Thyroid gland (tissue), 4 donors: ENCODE results near the gene RGS8. TPM values are rescaled to one million over a fixed set of nuclear protein-coding genes. Genes with fewer than 3 reads are reported as not detected.

Experiments
- DNase-seq, 2 donors: peaks; one replicate each; pipeline ENCODE4 v3.0.0-alpha.2; 2019
- H3K27ac ChIP-seq, 3 donors: fragments of 200-600 bp; sonication (generic); 1 replicate in 2 of 3; 2 replicates in 1 of 3; pipeline ENCODE4 v1.5.1; 2016 to 2019; ENCODE audit warnings: mild to moderate bottlenecking in 1 of 3, moderate library complexity in 1 of 3
- H3K27me3 ChIP-seq: fragments of 200-600 bp; sonication (generic); one replicate; pipeline ENCODE4 v1.5.1; 2019
- H3K36me3 ChIP-seq, 2 donors: fragments of 200-600 bp; sonication (generic); one replicate each; pipeline ENCODE4 v1.5.1; 2016 to 2019
- H3K4me1 ChIP-seq, 2 donors: fragments of 200-600 bp; sonication (generic); one replicate each; pipeline ENCODE4 v1.5.1; 2017 to 2019
- H3K4me3 ChIP-seq, 3 donors: fragments of 200-600 bp; sonication (generic); replicated peaks in 1 of 3; 1 replicate in 2 of 3; 2 replicates in 1 of 3; pipeline ENCODE4 v1.5.1; 2016; ENCODE audit warnings: mild to moderate bottlenecking in 1 of 3
- H3K9me3 ChIP-seq: fragments of 200-600 bp; sonication (generic); one replicate; pipeline ENCODE4 v1.5.1; 2017
- POLR2A ChIP-seq, 2 donors: fragments of 450-650 bp; IDR thresholded peaks; one replicate each; pipeline ENCODE4 v1.6.1; 2017; ENCODE audit warnings: antibody characterized with exemption in 2 of 2, mild to moderate bottlenecking in 2 of 2, moderate library complexity in 1 of 2
- WGBS, 2 donors: methylation state at CpG; one replicate each; pipeline ENCODE4 v1.1.5; 2017; 5-methylcytosine and 5-hydroxymethylcytosine counted together
- intact Hi-C: fragments of 100-400 bp; cut with DNase I; formaldehyde crosslinking; loops from one replicate; pipeline ENCODE4 v1.15.1; 2023
- total RNA-seq, 4 donors: library from RNA; depleted of rRNA; stranded (reverse); fragments of >200 nt; gene quantifications; one replicate each; pipeline ENCODE4 v1.2.3, GENCODE V29; 2016
- TF ChIP-seq, protein P1 (sequence below), 6 experiments: fragments of 200-600 bp in 3 of 6; fragments of 450-650 bp in 3 of 6; sonication (generic) in 3 of 6; IDR thresholded peaks; one replicate each; pipeline ENCODE4 v1.5.1; 2016 to 2019; ENCODE audit warnings: antibody characterized with exemption in 6 of 6, mild to moderate bottlenecking in 2 of 6, inconsistent platforms in 1 of 6, moderate library complexity in 1 of 6

Gene RGS8
- total RNA-seq, 4 donors from 2014 or later: 2.4 to 5.9 (median 5.0) TPM

- peaks cover 24 to 46% of the 10 kb centered on the region in 2 donors for H3K4me1 ChIP-seq
- H3K27ac ChIP-seq: peak overlapping the region; percentile 63 to 83 (median 81)
- TF ChIP-seq, protein P1, sequence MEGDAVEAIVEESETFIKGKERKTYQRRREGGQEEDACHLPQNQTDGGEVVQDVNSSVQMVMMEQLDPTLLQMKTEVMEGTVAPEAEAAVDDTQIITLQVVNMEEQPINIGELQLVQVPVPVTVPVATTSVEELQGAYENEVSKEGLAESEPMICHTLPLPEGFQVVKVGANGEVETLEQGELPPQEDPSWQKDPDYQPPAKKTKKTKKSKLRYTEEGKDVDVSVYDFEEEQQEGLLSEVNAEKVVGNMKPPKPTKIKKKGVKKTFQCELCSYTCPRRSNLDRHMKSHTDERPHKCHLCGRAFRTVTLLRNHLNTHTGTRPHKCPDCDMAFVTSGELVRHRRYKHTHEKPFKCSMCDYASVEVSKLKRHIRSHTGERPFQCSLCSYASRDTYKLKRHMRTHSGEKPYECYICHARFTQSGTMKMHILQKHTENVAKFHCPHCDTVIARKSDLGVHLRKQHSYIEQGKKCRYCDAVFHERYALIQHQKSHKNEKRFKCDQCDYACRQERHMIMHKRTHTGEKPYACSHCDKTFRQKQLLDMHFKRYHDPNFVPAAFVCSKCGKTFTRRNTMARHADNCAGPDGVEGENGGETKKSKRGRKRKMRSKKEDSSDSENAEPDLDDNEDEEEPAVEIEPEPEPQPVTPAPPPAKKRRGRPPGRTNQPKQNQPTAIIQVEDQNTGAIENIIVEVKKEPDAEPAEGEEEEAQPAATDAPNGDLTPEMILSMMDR (IDR thresholded peaks at IDR 0.05): no peak
- TF ChIP-seq POLR2A (IDR thresholded peaks at IDR 0.05): peak in 1 of 2 donors; percentile 44
- intact Hi-C loops: loop anchor here (10.0 kb wide), 1 partner anchor 54 kb away; no protein-coding TSS in a partner anchor
- H3K27me3 ChIP-seq: no peaks in the 10 kb centered on the region
- no peaks in the 10 kb centered on the region for H3K9me3 ChIP-seq
- DNase-seq: peak; percentile 96 to 97
- H3K4me3 ChIP-seq: no peak overlapping the region
- no peaks in the 10 kb centered on the region for H3K36me3 ChIP-seq
- 37 to 53% methylated on average over 11 of the region's 11 CpGs for WGBS, 2 donors
Measured at GRCh38 chr1:182668521-182669054, 15.8 kb downstream of the RGS8 start.

DNA sequence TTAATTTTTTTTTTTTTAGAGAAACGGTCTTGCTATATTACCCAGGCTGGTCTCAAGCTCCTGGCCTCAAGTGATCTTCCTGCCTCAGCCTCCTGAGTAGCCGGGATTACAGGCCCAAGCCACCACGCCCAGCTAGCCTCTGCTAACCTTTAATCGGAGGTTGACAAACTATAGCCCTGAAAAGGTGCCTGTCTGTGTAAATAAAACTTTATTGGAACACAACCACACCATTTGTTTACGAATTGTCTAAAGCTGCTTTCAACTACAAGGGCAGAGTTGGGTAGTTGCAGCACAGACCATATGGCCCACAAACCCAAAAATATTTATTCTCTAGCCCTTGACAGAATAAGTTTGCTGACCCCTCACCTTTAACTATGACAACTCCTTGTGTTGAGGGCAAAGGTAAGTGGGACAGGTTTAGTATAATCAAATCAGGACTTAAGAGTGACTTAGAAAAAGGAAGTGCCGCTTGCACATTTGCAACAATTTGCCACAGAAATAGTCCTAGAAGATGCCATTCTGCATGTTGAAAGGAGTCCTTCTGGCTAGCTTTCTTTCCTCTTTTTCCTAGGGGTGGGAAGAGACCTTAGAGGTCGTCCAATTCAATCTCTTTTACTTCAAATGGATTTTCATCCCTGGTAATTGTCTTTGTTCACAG lies 16.4 kb downstream of the RGS8 start:
- 87 to 88% methylated on average over 7 of the region's 7 CpGs for WGBS, 2 donors
- H3K9me3 ChIP-seq: no peaks in the 10 kb centered on the region
- intact Hi-C loops: loop anchor here (10.0 kb wide), 1 partner anchor 53 kb away; no protein-coding TSS in a partner anchor
- H3K4me1 ChIP-seq: peaks cover 24 to 46% of the 10 kb centered on the region in 2 donors
- H3K4me3 ChIP-seq: no peak overlapping the region
- H3K36me3 ChIP-seq: no peaks in the 10 kb centered on the region
- DNase-seq: no peak
- peak overlapping the region; percentile 63 to 83 (median 81) for H3K27ac ChIP-seq
- no peak for TF ChIP-seq POLR2A (IDR thresholded peaks at IDR 0.05)
- TF ChIP-seq, protein P1 (IDR thresholded peaks at IDR 0.05): no peak
- no peaks in the 10 kb centered on the region for H3K27me3 ChIP-seq

DNA sequence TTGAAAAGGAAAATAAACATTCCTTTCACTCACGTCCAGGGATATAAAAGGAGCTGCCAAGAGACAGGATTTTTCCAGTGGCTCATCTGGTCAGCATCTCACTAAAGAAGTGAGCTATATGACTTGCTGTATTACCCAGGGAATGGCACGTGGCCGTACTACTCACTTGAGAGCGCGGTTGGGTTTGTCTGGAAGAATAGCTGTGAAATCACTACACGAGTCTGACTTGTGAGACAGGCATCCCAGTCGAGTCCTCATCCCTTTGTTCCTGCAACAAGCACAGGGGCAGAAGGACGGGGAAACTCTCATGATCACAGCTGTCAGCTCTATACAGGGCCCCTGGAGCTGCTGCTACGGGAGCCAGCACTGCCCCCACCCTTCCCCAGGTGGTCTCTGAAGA lies 17.7 kb downstream of the RGS8 start:
- WGBS, 2 donors: 77 to 87% methylated on average over 7 to 9 of the region's 9 CpGs
- Histone ChIP-seq H3K27ac (peak overlapping the region in 2 of 3 donors; percentile 81 to 83), H3K4me1 (peaks cover 24 to 43% of the 10 kb centered on the region in 2 donors), H3K9me3 (no peaks in the 10 kb centered on the region), H3K4me3 (no peak overlapping the region), H3K27me3 (no peaks in the 10 kb centered on the region), H3K36me3 (no peaks in the 10 kb centered on the region)
- TF ChIP-seq, protein P1 (IDR thresholded peaks at IDR 0.05): no peak
- TF ChIP-seq POLR2A (IDR thresholded peaks at IDR 0.05): no peak
- no peak for DNase-seq
- intact Hi-C loops: loop anchor here (10.0 kb wide), 1 partner anchor 52 kb away; no protein-coding TSS in a partner anchor

DNA sequence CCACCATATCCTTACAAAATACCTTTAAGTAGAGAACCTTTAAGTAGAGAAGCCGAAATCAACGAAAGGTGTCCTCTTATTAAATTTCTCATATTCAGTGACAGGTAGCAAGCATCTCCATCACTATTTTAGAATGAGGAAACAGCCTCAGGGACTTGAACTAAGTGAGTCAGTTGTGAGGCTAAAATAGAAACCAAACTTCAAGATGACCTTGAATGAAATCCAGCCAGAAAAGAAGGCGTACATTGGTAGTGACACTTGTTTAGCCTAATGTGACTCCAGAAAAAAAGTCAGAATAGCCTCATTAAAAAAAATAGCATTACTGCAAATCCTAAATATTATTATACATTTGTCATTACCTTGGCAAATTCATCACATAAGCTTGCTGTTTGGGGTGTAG lies 20.1 kb downstream of the RGS8 start:
- intact Hi-C loops: loop anchor here (10.0 kb wide), 1 partner anchor 49 kb away; no protein-coding TSS in a partner anchor
- Histone ChIP-seq H3K27ac (no peak overlapping the region), H3K27me3 (no peaks in the 10 kb centered on the region), H3K4me3 (no peak overlapping the region), H3K4me1 (peaks cover 14 to 30% of the 10 kb centered on the region in 2 donors), H3K9me3 (no peaks in the 10 kb centered on the region), H3K36me3 (no peaks in the 10 kb centered on the region)
- TF ChIP-seq, protein P1 (IDR thresholded peaks at IDR 0.05): no peak
- TF ChIP-seq POLR2A (IDR thresholded peaks at IDR 0.05): no peak
- WGBS, 2 donors: 84 to 85% methylated on average over 3 of the region's 3 CpGs
- DNase-seq: no peak

GRCh38 chr1:182662956-182663355 lies 21.4 kb downstream of the RGS8 start:
- H3K4me1 ChIP-seq: peaks cover 6 to 23% of the 10 kb centered on the region in 2 donors
- intact Hi-C loops: loop anchor here (10.0 kb wide), 1 partner anchor 48 kb away; no protein-coding TSS in a partner anchor
- 94 to 100% methylated on average over 3 of the region's 3 CpGs for WGBS, 2 donors
- H3K36me3 ChIP-seq: no peaks in the 10 kb centered on the region
- no peaks in the 10 kb centered on the region for H3K9me3 ChIP-seq
- TF ChIP-seq POLR2A (IDR thresholded peaks at IDR 0.05): no peak
- TF ChIP-seq, protein P1 (IDR thresholded peaks at IDR 0.05): no peak
- no peak overlapping the region for H3K4me3 ChIP-seq
- no peak for DNase-seq
- no peak overlapping the region for H3K27ac ChIP-seq
- no peaks in the 10 kb centered on the region for H3K27me3 ChIP-seq
